Calu3 (cell line): ENCODE measurements around the gene DCUN1D4. TPM values are rescaled to one million over a fixed set of nuclear protein-coding genes. Genes with fewer than 3 reads are reported as not detected.

Experiments
- BruUV-seq: library from RNA; stranded (reverse); fragments of 400-500 nt; replicated peaks from 2 replicates; lab custom pipeline; 2021; lab: Mats Ljungman, UMichigan
- CTCF ChIA-PET: fragments of 300-600 bp; sonication (Branson Sonifier 250); formaldehyde crosslinking; loops from one replicate; lab custom pipeline; 2022; ENCODE audit warnings: antibody characterized with exemption; lab: Charles Lee
- DNase-seq: peaks from one replicate; pipeline ENCODE4 v3.0.0; 2022
- H3K27ac Mint-ChIP-seq: one replicate; pipeline ENCODE4 v1.8.0; 2022; ENCODE audit warnings: mixed read lengths; ENCODE audit not compliant: unreplicated experiment
- H3K27me3 Mint-ChIP-seq: one replicate; pipeline ENCODE4 v1.8.0; 2022; ENCODE audit warnings: mixed read lengths; ENCODE audit not compliant: unreplicated experiment
- H3K36me3 Mint-ChIP-seq: one replicate; pipeline ENCODE4 v1.8.0; 2022; ENCODE audit warnings: mild to moderate bottlenecking, moderate library complexity, mixed read lengths; ENCODE audit not compliant: insufficient read depth, unreplicated experiment
- H3K4me1 Mint-ChIP-seq: one replicate; pipeline ENCODE4 v1.8.0; 2022; ENCODE audit warnings: mild to moderate bottlenecking, low read depth, mixed read lengths; ENCODE audit not compliant: unreplicated experiment
- H3K4me3 Mint-ChIP-seq: one replicate; pipeline ENCODE4 v1.8.0; 2022; ENCODE audit warnings: mild to moderate bottlenecking, low read depth, moderate library complexity, mixed read lengths; ENCODE audit not compliant: unreplicated experiment
- H3K9me3 Mint-ChIP-seq: one replicate; pipeline ENCODE4 v1.8.0; 2022; ENCODE audit warnings: low read depth, mixed read lengths; ENCODE audit not compliant: unreplicated experiment
- CTCF ChIP-seq: fragments of 200-600 bp; IDR thresholded peaks from one replicate; pipeline ENCODE4 v1.8.0; 2022; ENCODE audit warnings: antibody characterized with exemption; ENCODE audit not compliant: unreplicated experiment
- intact Hi-C: fragments of 100-400 bp; cut with micrococcal nuclease; formaldehyde crosslinking; loops from one replicate; pipeline ENCODE4 v1.10.0; 2022; ENCODE audit not compliant: unreplicated experiment
- total RNA-seq: library from RNA; stranded (reverse); gene quantifications from 2 replicates; pipeline ENCODE4 v1.2.3, GENCODE V29; 2022

DCUN1D4 gene
- total RNA-seq, 1 experiment from 2014 or later: 40.3 TPM

- no peaks in the 10 kb centered on the region for H3K36me3 Mint-ChIP-seq
- peak overlapping the region; percentile 5 for H3K4me3 Mint-ChIP-seq
- no peaks in the 10 kb centered on the region for H3K9me3 Mint-ChIP-seq
- H3K27me3 Mint-ChIP-seq: no peaks in the 10 kb centered on the region
- DNase-seq: peak; percentile 23
- peaks cover 43% of the 10 kb centered on the region for H3K4me1 Mint-ChIP-seq
- intact Hi-C loops: no loop called here
- no TSS peak for BruUV-seq
- H3K27ac Mint-ChIP-seq: peak overlapping the region; percentile 88
- CTCF ChIA-PET: no interaction called here
- no peak for TF ChIP-seq CTCF
Observed at GRCh38 chr4:51853027-51853682, 10.2 kb downstream of the DCUN1D4 start.

GRCh38 chr4:51855270-51855669, 12.3 kb downstream of the DCUN1D4 start:
- Mint-ChIP-seq H3K9me3 (no peaks in the 10 kb centered on the region), H3K27ac (no peak overlapping the region), H3K4me3 (no peak overlapping the region), H3K4me1 (peaks cover 47% of the 10 kb centered on the region), H3K27me3 (no peaks in the 10 kb centered on the region), H3K36me3 (no peaks in the 10 kb centered on the region)
- no TSS peak for BruUV-seq
- CTCF ChIA-PET: no interaction called here
- no peak for DNase-seq
- TF ChIP-seq CTCF: no peak
- intact Hi-C loops: no loop called here

- no peak overlapping the region for H3K4me3 Mint-ChIP-seq
- CTCF ChIA-PET: no interaction called here
- no peaks in the 10 kb centered on the region for H3K27me3 Mint-ChIP-seq
- no peak for TF ChIP-seq CTCF
- no peaks in the 10 kb centered on the region for H3K9me3 Mint-ChIP-seq
- no TSS peak for BruUV-seq
- no peaks in the 10 kb centered on the region for H3K36me3 Mint-ChIP-seq
- DNase-seq: no peak
- intact Hi-C loops: no loop called here
- peaks cover 46% of the 10 kb centered on the region for H3K4me1 Mint-ChIP-seq
- no peak overlapping the region for H3K27ac Mint-ChIP-seq
Observed at GRCh38 chr4:51855751-51856150, 12.8 kb downstream of the DCUN1D4 start.

GRCh38 chr4:51858605-51859202, 15.8 kb downstream of the DCUN1D4 start:
- CTCF ChIA-PET: no interaction called here
- DNase-seq: no peak
- Mint-ChIP-seq H3K4me3 (no peak overlapping the region), H3K27ac (no peak overlapping the region), H3K27me3 (no peaks in the 10 kb centered on the region), H3K4me1 (peaks cover 22% of the 10 kb centered on the region), H3K36me3 (no peaks in the 10 kb centered on the region), H3K9me3 (no peaks in the 10 kb centered on the region)
- intact Hi-C loops: no loop called here
- no TSS peak for BruUV-seq
- no peak for TF ChIP-seq CTCF
